ENCODE data around the gene NRDC.
"Not testable (repeated sequence)": the region's sequence is repeated elsewhere in the genome, so short reads cannot be mapped to it uniquely, and the experiment has no call there.

NRDC gene

DNA sequence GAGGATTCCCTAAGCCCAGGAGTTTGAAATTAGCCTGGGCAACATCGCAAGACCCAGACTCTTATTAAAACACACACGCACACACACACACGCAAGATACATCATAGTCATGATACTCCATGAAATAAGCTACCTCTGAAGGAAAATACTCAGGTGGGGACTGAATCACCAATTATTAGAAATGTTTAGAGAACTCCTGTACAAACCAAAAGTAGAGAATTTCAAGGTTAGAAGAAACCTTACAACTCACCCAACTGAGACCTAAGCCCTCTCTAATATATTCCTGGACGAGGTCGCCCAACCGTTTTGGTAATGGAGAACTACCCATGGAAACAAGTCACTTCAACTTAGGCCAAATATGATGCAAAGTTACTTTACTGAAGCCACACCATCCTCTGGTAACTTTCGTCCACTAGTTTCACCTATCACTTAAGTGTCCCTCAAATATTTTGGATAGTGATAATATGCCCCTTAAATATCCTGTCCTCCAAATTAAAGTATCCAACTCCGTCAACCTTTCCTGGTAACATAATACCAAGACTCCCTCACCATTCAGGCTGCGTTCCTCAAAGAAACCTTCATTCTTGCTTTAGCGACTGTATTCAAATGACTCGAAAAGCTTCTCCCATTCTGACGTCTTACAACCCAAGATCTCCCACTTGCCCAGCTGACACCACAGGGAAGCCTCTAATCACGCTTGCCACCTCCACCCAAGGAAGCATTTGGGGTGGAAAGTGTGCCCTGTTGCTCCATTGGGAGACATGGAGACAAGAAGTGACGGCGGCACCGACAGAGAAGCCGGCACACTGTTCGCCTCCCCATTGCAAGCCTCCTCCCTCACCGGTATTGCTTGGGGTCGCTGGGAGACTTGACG lies 856 bp downstream of the NRDC start:
- no peak for DNase-seq (ENCODE audit: low spot score)

DNA sequence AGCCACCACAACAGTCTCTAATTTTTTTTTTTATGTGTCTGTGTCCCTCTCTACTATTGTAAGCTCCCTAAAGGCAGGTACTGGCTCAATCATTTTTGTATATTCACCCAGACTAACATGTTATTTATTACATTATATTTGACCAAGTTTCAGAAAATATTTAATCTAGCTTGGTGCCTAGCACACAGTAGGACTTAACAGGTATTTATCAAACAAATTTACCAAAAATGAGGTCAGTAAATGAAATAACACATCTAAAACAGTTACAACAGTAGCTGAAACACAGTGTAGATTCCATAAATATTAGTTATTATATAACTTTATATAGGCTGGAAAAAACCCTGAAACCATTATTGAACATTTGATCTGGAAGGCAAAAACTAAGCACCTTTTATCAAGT lies 2.7 kb downstream of the NRDC start:
- no peak for DNase-seq (ENCODE audit: low spot score)

DNA sequence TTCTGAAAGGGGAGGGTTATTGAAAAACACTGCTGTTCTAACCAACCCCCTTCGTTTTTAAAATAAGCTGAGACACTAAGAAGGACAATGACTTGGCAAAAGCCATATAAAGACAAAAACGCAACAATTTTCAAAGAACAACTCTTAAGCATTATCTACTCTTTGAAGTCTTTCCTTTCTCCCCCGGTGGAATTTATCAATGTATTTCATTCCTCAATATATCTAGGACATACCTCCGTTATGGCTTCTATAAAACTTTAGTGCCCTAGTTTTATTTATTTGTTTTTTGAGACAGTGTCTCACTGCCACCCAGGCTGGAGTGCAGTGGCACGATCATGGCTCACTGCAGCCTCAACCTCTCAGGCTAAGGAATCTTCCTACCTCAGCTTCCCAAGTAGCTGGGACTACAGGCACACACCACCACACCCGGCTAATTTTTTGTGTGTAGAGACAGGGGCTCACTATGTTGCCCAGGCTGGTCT lies 3.2 kb downstream of the NRDC start:
- no peak for DNase-seq (ENCODE audit: low spot score)

DNA sequence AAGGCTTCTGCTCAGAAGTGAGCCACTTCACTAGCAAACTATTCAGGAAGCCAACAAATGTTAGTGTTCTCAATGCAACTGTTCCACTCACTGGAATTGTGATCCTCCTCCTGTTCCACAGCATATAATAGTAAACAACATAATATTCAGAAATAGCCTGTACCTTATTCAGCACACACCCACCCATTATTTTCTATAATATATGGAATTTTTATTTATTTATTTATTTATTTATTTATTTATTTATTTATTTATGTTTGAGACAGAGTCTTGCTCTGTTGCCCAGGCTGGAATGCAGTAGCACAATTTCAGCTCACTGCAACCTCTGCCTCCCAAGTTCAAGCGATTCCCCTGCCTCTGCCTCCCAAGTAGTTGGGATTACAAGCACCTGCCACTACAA lies 5.3 kb downstream of the NRDC start:
- DNase-seq (ENCODE audit: low spot score): not testable (repeated sequence)

DNA sequence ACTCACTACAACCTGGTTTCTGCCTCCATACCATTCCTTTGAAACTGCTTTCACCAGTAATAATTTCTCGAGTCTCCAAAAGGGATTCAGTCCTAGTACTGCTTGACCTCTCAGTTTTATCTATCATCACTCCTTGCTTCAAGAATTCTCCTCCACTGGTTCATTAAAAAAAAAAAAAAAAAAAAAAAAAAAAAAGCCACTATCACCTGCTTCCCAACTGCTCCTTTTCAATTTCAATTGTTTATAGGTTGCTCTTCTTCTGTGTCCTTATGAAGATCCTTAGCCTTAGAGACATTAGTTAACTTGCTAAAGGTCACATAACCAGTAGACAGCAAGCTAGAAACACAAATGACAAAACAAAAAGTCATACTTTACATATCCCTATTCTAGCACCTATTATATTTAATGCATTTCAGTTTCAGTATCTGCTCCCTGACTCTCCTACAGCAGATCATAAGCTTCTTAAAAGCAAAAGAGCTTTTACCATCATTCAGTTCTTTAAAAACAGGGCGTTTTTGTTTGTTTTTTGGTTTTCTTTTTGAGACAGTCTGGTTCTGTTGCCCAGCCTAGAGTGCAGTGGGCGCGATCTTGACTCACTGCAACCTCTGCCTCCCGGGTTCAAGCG lies 7.1 kb downstream of the NRDC start:
- no peak for DNase-seq (ENCODE audit: low spot score)

DNA sequence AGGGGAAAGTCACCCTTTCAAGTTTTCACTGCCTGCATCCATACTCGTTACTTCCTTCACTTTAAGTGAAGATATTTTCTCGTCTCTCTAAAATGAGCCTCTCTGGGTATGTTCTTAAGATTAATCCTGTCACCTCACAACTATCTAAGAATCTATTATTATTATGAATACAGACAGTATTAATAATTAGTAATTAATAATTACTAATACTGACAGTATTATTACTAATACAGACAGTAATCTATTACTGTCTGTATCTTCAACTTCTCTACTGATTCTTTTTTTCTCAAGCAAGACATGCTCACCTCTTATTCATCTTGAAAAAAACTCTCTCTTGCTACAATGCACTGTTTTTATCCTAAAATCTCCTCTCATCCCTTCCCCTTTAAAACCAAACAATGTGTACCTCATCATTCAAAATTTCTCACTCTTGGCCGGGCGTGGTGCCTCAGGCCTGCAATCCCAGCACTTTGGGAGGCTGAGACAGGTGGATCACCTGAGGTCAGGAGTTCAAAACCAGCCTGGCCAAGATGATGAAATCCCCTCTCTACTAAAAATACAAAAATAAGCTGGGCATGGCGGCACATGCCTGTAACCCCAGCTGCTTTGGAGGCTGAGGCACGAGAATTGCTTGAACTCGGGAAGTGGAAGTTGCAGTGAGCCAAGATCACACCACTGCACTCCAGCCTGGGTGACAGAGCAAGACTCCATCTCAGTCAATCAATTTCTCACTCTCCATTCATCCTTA lies 7.8 kb downstream of the NRDC start:
- DNase-seq (ENCODE audit: low spot score): no peak

DNA sequence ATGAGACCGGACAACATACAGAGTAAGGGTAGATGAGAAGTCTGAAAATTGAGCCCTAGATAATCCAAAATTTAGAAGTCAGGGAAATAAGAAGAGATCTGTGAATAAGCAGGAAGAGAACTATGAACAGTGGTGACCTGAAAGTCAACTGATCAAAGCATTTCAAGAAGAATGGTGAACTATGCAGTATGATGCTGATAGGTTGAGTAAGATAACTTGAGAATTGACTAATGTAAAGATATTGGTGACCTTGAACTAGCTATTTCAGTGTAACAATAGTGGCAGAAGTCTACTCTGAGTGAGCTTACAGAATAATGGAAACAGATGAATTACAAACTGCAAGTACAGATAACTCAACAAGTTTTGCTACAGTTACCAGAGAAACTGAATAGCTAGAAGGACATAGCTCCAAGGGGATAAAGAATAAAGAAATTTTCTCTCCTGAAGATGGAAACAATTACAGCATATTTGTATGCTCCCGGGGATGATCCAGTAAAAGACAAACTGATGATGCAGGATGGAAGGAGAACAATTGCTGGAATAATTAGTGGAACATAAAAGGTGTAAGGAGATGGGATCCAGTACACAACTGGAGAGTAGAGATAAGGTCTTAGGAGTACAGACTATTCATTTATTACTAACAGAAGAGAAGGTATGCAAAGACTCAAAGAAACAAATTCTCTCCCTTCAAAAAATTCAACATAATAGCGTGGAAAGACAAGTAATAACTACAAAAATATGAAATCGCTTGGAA lies 10.9 kb downstream of the NRDC start:
- DNase-seq (ENCODE audit: low spot score): no peak

DNA sequence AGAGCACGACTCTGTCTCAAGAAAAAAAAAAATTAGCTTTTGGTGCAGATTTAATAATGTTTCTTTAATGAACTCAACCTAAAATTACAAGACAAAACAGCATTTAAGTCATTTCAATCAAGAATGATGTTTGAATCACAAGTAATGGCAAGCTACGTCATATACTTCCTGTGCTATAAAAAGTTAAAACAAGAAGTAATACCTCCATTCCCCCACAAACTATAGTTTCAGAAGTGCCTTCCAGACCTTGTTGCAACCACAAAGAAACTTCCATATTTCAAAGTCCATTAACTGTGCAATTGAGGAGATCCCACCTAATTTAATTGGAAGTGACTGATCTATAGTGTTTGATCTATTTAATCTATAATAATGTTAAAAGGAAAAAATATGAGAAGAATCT lies 15.1 kb downstream of the NRDC start:
- DNase-seq (ENCODE audit: low spot score): no peak

DNA sequence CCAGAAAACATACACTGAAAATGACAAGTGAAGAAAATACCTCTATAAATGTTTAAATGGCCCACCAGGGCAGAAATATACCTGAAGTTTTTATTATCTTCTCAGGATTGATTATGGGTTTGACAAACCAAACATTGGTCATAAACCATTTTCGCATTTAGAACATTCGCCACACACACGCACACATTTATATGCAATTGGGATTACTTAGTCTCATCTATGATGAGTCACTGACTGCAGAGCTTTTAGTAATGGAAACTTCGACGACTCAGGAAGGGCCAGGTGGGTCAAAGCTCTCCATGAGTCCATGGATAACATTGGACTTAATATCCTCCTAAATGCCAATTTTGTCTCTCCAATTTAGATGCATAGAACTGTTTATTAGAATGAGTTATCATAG lies 16.9 kb downstream of the NRDC start:
- no peak for DNase-seq (ENCODE audit: low spot score)

DNA sequence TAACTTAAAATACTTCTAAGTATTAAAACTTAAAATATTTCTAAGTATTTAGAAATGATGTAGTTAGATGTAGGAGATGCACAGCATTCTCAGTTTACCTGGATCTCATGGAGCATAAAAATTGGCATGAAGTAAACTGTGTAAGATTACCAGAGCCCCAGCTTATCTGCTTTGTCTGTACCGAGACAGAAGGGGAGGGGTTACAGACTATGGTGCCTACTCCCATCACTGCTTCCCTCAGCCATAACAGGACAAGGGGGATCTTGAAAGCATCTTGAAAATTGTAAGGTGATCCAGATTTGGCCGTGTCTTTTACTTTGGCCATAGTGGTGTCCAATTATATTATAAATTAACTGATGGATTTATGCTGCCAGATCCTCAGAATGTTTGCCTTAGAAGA lies 18.8 kb downstream of the NRDC start:
- no peak for DNase-seq (ENCODE audit: low spot score)

DNA sequence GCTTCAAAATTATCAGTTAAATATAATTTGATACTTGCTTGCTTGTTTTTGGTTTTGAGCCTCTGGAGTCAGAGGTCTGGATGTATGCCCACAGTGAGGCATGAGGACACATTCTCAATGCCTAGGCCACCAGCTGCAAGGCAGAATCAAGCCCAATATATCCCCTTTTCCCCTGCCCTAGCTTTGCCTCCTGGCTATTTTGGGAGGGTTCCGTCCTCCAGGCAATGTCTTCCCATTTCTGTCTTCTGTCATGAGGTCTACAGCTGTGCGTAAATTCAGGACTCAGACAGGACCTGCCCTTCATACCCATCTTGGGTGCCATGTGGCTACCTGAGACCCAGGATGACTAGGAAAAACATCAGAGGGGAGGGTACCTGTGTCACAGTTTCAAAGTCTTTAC lies 19.2 kb downstream of the NRDC start:
- DNase-seq (ENCODE audit: low spot score): no peak

DNA sequence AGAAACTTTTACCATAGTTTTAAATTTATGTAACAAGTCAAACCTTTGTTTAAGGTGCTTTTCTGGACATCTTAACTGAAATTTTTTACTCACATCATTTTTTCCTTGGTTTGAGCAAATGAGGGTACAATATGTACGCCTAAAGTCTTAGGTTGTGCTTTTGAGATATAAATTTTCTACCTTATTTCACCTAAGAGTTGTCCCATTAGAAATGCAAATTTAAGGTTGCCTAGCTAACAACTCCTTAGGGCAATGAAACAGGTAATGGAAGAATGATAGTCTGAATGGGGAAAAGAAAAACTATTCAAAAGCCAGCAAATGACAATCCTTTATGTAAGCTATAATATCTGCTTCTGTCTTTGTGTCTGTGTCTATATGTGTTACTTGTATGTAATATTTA lies 19.6 kb downstream of the NRDC start:
- no peak for DNase-seq (ENCODE audit: low spot score)

DNA sequence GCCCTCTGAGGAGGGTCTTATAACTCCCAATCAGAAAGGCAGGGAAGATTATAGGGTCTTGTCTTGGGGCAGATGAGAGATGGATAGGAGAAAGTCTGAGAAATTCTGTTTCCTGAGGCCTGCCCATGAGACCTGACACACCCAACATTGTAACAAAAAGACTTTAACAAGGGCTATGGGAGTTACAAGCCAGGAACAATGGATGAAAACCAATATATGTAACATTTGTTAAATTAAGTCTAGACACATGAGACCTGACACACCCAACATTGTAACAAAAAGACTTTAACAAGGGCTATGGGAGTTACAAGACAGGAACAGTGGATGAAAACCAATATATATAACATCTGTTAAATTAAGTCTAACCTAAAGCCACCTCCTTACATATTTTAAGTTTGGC lies 21.8 kb downstream of the NRDC start:
- DNase-seq (ENCODE audit: low spot score): no peak

DNA sequence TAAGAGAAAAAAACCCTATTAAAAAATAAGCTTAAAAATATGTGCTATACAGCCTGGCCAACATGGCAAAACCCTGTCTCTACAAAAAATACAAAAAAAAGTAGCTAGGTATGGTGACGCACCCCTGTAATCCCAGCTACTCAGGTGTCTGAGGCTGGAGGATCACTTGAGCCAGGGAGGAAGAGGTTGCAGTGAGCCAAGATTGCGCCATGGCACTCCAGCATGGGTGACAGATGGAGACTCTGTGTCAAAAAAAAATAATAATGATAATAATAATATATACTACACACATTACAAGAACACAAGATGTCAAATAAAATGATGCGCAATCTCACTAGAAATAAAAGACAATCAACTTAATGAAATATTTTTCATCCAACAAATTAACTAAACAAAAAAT lies 22.9 kb downstream of the NRDC start:
- DNase-seq (ENCODE audit: low spot score): no peak

DNA sequence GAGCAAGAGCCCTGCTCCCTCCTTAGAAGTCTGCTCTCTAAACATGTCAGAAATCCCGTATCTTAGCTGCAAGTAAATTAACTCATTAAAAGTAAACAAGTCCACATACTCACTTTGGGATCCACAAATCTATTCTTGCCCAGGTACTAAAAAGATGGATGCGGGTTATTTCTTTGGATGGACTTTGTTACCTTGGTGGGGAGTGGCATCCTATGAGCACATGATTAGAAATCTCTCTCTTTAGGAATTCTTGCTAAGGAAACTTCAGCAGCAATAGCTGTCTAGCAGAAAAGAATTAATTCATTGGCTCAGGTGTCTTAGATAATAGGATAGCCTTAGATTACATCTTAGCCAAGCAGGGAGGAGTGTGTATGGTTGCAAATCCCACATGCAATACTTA lies 25.2 kb downstream of the NRDC start:
- DNase-seq (ENCODE audit: low spot score): no peak

DNA sequence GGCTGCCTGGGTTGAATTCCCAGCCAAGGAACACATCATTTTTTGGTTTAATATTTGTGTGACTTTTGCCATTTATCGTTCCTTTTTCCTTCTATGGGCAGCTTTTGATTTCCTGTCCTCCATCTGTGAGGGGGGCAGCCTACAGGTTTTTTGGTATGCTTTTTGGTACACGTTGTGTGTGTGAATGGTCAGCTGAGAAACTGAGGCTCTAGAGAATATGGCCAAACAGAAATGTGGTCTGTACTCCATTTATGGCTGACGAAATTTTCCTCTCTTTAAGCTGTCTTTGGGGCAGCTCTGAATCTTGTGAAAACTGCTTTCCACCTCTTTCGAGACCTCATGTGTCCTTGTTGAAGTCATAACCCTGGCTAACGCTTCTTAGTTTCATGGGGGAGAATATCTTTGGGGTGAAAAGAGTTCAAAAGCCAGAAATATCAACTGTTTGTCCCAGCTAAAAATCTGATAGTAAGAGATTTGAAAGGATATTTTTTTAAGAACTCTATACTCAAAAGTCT lies 26.6 kb downstream of the NRDC start:
- no peak for DNase-seq (ENCODE audit: low spot score)

DNA sequence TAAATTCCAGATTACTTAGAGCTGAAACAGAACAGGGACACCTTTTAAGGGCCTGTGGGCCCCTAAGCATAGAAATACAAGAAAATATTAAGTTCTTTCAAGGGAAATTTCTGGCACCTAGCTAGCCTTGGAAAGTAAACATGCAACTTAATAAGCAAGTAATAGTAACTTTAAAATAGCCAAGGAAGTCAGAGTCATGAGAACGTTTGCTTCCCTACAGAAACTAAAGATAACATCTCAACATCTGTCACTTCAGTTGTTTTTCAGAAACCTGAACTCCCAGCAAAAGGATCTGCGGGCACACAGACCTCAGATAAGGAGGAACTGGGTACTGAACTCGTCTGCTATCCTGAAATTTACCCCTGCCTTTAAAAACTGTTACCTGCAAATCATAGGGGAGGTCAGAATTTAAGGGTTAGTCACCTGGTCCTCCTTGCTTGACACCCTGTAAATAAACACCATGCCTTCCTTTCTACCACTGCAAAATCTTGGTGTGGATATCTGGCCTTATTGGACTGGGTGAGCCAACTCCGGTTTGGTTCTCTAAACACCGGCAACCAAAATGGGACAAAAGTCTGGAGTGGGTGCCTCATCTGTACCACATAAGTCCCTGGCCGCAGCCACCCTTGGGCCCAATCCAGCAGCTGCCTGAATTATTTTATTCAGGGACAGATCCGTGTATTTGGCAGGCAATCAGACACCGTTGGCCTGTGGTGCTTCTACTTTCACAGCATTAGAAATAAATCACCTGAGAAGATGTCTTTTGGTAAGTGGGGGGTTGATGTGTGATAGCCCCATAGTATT lies 27.9 kb downstream of the NRDC start:
- DNase-seq (ENCODE audit: low spot score): no peak

DNA sequence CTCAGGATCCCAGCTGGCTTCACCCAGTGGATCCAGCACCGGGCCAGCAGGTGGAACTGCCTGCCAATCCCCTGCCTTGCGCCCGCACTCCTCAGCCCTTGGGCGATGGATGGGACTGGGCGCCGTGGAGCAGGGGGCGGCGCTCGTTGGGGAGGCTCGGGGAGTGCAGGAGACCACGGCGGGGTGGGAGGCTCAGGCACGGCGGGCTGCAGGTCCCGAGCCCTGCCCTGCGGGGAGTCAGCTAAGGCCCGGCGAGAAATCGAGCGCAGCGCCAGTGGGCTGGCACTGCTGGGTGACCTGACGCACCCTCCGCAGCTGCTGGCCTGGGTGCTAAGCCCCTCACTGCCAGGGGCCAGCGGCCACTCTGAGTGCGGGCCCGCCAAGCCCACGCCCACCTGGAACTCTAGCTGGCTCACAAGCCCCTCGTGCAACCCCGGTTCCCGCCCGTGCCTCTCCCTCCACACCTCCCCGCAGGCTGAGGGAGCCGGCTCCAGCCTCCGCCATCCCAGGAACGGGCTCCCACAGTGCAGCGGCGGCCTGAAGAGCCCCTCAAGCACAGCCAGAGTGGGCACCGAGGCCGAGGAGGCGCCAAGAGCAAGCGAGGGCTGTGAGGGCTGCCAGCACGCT lies 31.1 kb downstream of the NRDC start:
- DNase-seq (ENCODE audit: low spot score): no peak

DNA sequence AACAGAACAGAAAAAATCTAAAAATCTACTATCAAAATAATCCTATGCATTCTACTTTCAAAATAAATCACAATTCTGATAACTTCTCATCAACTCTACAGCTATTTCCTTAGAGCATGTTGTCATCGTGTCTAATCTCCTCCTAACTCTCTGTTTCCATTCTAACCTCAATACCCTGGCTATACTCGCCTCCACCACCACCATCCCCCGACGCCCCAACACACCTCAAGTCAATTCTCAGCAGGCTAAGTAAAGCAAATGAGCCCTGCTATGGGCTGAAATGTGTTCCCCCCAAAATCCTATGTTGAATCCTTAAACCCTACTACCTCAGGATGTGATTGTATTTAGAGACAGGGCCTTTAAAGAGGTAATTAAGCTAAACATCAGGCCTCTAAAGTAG lies 34.6 kb downstream of the NRDC start:
- no peak for DNase-seq (ENCODE audit: low spot score)

DNA sequence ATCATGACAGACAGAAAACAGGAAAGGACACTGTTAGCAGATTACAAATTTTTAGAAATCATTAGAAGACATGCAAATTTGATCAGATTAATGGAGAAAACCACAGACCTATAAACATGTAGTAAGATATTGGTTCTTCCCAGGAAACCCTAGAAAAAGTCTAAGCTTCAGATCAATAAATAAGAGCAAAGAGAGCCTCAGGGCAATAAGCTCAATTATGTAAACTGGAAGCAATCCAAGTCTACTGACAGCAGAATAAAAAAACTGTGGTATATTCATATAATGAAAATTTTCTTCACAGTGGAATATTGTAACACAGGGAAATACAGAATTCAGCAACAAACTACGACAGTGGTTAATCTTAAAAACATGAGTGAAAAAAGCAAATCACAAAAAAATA lies 36.3 kb downstream of the NRDC start:
- DNase-seq (ENCODE audit: low spot score): no peak

Measured in COLO829 (cell line).